A673 (cell line): ENCODE results near the gene SH3RF3. TPM values are rescaled to one million over a fixed set of nuclear protein-coding genes. Genes with fewer than 3 reads are reported as not detected.

Experiments used
- BruUV-seq: library from RNA; stranded (reverse); fragments of 400-500 nt; replicated peaks from 2 replicates; lab custom pipeline; 2021; lab: Mats Ljungman, UMichigan
- CTCF ChIA-PET: fragments of 300-600 bp; sonication (Branson Sonifier 250); formaldehyde crosslinking; loops from one replicate; lab custom pipeline; 2022; ENCODE audit warnings: antibody characterized with exemption; lab: Charles Lee
- POLR2A ChIA-PET: fragments of 300-600 bp; sonication (Branson Sonifier 250); formaldehyde crosslinking; loops from one replicate; lab custom pipeline; 2022; ENCODE audit warnings: antibody characterized with exemption; ENCODE audit not compliant: low non-redundant PET; lab: Charles Lee
- DNase-seq: peaks from one replicate; pipeline ENCODE4 v3.0.0-alpha.2; 2015; ENCODE audit warnings: low spot score
- H3K27ac ChIP-seq: fragments of 200-600 bp; sonication (generic); 2 replicates; pipeline ENCODE4 v1.5.1; 2016; ENCODE audit warnings: mixed run types, low read depth, mild to moderate bottlenecking, mixed read lengths, antibody characterized with exemption, low read length; ENCODE audit not compliant: poor library complexity, severe bottlenecking
- H3K27me3 ChIP-seq: fragments of 200-600 bp; sonication (generic); replicated peaks from 2 replicates; pipeline ENCODE4 v1.6.1; 2017; ENCODE audit warnings: mixed run types, low read depth, mild to moderate bottlenecking, mixed read lengths, antibody characterized with exemption, low read length; ENCODE audit not compliant: insufficient read depth, poor library complexity
- H3K36me3 ChIP-seq: fragments of 200-600 bp; sonication (generic); 2 replicates; pipeline ENCODE4 v1.6.1; 2016; ENCODE audit warnings: mixed run types, mild to moderate bottlenecking, mixed read lengths, antibody characterized with exemption, low read length; ENCODE audit not compliant: insufficient read depth, poor library complexity, severe bottlenecking
- H3K4me1 ChIP-seq: fragments of 200-600 bp; sonication (generic); 2 replicates; pipeline ENCODE4 v1.6.1; 2017; ENCODE audit warnings: mixed run types, mild to moderate bottlenecking, mixed read lengths, antibody characterized with exemption, low read length; ENCODE audit not compliant: insufficient read depth, poor library complexity, severe bottlenecking
- H3K4me3 ChIP-seq: fragments of 200-600 bp; sonication (generic); 2 replicates; pipeline ENCODE4 v1.5.1; 2016; ENCODE audit warnings: low read depth, mixed run types, mild to moderate bottlenecking, mixed read lengths, low read length; ENCODE audit not compliant: poor library complexity, severe bottlenecking
- H3K9me3 ChIP-seq: fragments of 200-600 bp; sonication (generic); 2 replicates; pipeline ENCODE4 v1.6.1; 2016; ENCODE audit warnings: mixed run types, low read depth, mild to moderate bottlenecking, mixed read lengths, antibody characterized with exemption, low read length; ENCODE audit not compliant: poor library complexity, severe bottlenecking
- EZH2 ChIP-seq: fragments of 200-600 bp; sonication (generic); IDR thresholded peaks from 2 replicates; pipeline ENCODE4 v1.6.1; 2017; ENCODE audit warnings: borderline replicate concordance, low read depth, mild to moderate bottlenecking, mixed read lengths, antibody characterized with exemption, low read length; ENCODE audit not compliant: poor library complexity, severe bottlenecking
- intact Hi-C: fragments of 100-400 bp; cut with micrococcal nuclease; formaldehyde crosslinking; loops from one replicate; pipeline ENCODE4 v1.10.0; 2022; ENCODE audit not compliant: unreplicated experiment
- total RNA-seq: library from RNA; stranded (reverse); gene quantifications from 2 replicates; pipeline ENCODE4 v1.2.3, GENCODE V29; 2021
- TF ChIP-seq, protein P1 (sequence below): fragments of 300-800, 200-600 bp; sonication (generic); conservative IDR thresholded peaks from 2 replicates; pipeline ENCODE4 v1.5.1; 2017; ENCODE audit warnings: low read depth, mild to moderate bottlenecking, antibody characterized with exemption, low read length, moderate library complexity, mixed read lengths

SH3RF3 gene
- total RNA-seq, 1 experiment from 2014 or later = 0.15 TPM

- peaks cover 7% of the 10 kb centered on the region for H3K4me1 ChIP-seq
- no peak for DNase-seq
- intact Hi-C loops = no loop called here
- H3K27ac ChIP-seq = no peak overlapping the region
- ChIA-PET POLR2A (no interaction called here), CTCF (no interaction called here)
- BruUV-seq = no TSS peak
- no peaks in the 10 kb centered on the region for H3K27me3 ChIP-seq
- H3K4me3 ChIP-seq = no peak overlapping the region
- TF ChIP-seq EZH2 = no peak
- TF ChIP-seq, protein P1, sequence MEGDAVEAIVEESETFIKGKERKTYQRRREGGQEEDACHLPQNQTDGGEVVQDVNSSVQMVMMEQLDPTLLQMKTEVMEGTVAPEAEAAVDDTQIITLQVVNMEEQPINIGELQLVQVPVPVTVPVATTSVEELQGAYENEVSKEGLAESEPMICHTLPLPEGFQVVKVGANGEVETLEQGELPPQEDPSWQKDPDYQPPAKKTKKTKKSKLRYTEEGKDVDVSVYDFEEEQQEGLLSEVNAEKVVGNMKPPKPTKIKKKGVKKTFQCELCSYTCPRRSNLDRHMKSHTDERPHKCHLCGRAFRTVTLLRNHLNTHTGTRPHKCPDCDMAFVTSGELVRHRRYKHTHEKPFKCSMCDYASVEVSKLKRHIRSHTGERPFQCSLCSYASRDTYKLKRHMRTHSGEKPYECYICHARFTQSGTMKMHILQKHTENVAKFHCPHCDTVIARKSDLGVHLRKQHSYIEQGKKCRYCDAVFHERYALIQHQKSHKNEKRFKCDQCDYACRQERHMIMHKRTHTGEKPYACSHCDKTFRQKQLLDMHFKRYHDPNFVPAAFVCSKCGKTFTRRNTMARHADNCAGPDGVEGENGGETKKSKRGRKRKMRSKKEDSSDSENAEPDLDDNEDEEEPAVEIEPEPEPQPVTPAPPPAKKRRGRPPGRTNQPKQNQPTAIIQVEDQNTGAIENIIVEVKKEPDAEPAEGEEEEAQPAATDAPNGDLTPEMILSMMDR = no peak
- H3K9me3 ChIP-seq = no peaks in the 10 kb centered on the region
- no peaks in the 10 kb centered on the region for H3K36me3 ChIP-seq
Measured at GRCh38 chr2:109345091-109345490, 216.1 kb downstream of the SH3RF3 start.

GRCh38 chr2:109345653-109346480, 216.9 kb downstream of the SH3RF3 start:
- CTCF ChIA-PET = no interaction called here
- H3K36me3 ChIP-seq = no peaks in the 10 kb centered on the region
- TF ChIP-seq, protein P1 = no peak
- no peak for TF ChIP-seq EZH2
- H3K4me3 ChIP-seq = no peak overlapping the region
- H3K27me3 ChIP-seq = no peaks in the 10 kb centered on the region
- no peaks in the 10 kb centered on the region for H3K9me3 ChIP-seq
- no TSS peak for BruUV-seq
- DNase-seq = no peak
- intact Hi-C loops = no loop called here
- no peak overlapping the region for H3K27ac ChIP-seq
- POLR2A ChIA-PET = no interaction called here
- peaks cover 7% of the 10 kb centered on the region for H3K4me1 ChIP-seq

DNA sequence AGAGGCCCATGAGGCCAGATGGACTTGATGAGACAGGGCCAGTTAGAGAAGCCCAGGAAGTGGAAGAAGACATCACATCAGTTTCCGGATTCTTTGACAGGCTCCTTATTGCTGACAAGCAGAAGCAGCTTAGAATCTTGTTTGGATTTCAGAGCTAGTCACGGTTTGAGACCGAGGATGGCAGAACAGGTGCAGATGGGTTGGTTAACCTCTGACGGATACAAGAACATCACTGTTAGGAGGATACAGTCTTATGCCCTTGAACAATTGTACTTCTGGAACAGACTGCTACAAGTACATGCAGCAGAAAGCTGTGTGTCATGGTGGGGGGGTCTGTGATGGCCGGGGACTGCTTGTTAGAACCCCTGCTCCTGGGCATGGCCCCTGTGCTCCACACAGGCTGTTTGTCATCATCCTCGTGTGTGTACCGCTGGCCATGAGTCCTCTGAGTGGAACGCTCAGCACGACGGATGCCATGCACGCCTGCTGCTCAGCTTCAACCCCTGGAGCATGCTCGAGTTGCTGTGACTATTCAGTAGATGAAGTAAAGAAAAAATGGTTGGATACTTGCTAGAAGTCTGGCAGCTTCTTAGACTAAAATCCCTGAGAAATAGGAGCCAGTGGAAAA, 217.7 kb downstream of the SH3RF3 start:
- POLR2A ChIA-PET = no interaction called here
- H3K27me3 ChIP-seq = no peaks in the 10 kb centered on the region
- CTCF ChIA-PET = no interaction called here
- H3K4me1 ChIP-seq = peaks cover 7% of the 10 kb centered on the region
- no TSS peak for BruUV-seq
- no peak for DNase-seq
- TF ChIP-seq, protein P1 = no peak
- TF ChIP-seq EZH2 = no peak
- intact Hi-C loops = no loop called here
- no peaks in the 10 kb centered on the region for H3K36me3 ChIP-seq
- no peaks in the 10 kb centered on the region for H3K9me3 ChIP-seq
- H3K4me3 ChIP-seq = no peak overlapping the region
- H3K27ac ChIP-seq = no peak overlapping the region
